HFFc6 (cell line): Measurements from ENCODE around the gene AFAP1L1. TPM values are rescaled to one million over a fixed set of nuclear protein-coding genes. Genes with fewer than 3 reads are reported as not detected.

Source experiments
- DNase-seq: peaks from one replicate; pipeline ENCODE4 v3.0.0-alpha.2; 2018
- H3K27ac Mint-ChIP-seq: 2 replicates; pipeline ENCODE4 v1.8.0; 2020; ENCODE audit warnings: mild to moderate bottlenecking, mixed read lengths
- H3K27me3 Mint-ChIP-seq: 2 replicates; pipeline ENCODE4 v1.8.0; 2021; ENCODE audit warnings: mild to moderate bottlenecking, moderate library complexity, mixed read lengths; ENCODE audit not compliant: insufficient read depth
- H3K36me3 Mint-ChIP-seq: 2 replicates; pipeline ENCODE4 v1.8.0; 2021; ENCODE audit warnings: low read depth, mixed read lengths
- H3K4me1 Mint-ChIP-seq: 2 replicates; pipeline ENCODE4 v1.8.0; 2020; ENCODE audit warnings: low read depth, mixed read lengths
- H3K4me3 Mint-ChIP-seq: 2 replicates; pipeline ENCODE4 v1.8.0; 2020; ENCODE audit warnings: mild to moderate bottlenecking, moderate library complexity, mixed read lengths
- H3K9me3 Mint-ChIP-seq: 2 replicates; pipeline ENCODE4 v1.8.0; 2020; ENCODE audit warnings: mild to moderate bottlenecking, mixed read lengths
- total RNA-seq, 6 experiments: library from RNA; stranded (reverse); fragmentation: NEBNext Ultra II Directional; extraction: Animal tissue kit (Norgen Biotek cat#: 25700); gene quantifications; 2 replicates in 1 of 6; 3 replicates in 5 of 6; pipeline ENCODE4 v1.2.3, GENCODE V29; 2021
- TF ChIP-seq, protein P1 (sequence below): fragments of 200-600 bp; sonication (generic); IDR thresholded peaks from 2 replicates; pipeline ENCODE4 v1.5.0; 2021; ENCODE audit warnings: antibody characterized with exemption, mild to moderate bottlenecking

The AFAP1L1 gene
- total RNA-seq, 6 experiments from 2014 or later, result 3.2 to 7.5 (median 5.4) TPM

DNA sequence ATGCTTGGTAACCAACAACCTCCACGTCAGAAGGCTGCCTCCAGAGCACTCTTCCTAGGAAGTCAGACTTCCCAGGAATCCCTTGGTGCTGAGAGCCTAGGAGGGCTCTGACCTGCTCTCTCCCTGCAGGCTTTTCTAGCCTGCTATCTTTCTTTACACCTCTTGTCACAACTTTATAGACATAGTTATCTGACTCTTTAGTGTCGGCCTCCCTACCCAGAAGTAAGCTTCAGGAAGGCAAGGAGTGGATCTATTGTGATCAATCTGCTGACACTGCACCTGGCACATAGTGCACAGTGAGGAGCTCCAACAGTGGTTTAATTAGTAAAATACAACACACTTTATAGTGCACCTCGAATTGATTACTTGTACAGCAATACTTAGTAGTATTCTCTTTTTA is 2.3 kb downstream of the AFAP1L1 start:
- Mint-ChIP-seq H3K36me3 (peaks cover 3% of the 10 kb centered on the region), H3K4me1 (peaks cover 26% of the 10 kb centered on the region), H3K27me3 (peaks cover 2% of the 10 kb centered on the region), H3K9me3 (peaks cover 3% of the 10 kb centered on the region; the same call in 1 of the 2 replicates), H3K4me3 (no peak overlapping the region), H3K27ac (no peak overlapping the region)
- TF ChIP-seq, protein P1, sequence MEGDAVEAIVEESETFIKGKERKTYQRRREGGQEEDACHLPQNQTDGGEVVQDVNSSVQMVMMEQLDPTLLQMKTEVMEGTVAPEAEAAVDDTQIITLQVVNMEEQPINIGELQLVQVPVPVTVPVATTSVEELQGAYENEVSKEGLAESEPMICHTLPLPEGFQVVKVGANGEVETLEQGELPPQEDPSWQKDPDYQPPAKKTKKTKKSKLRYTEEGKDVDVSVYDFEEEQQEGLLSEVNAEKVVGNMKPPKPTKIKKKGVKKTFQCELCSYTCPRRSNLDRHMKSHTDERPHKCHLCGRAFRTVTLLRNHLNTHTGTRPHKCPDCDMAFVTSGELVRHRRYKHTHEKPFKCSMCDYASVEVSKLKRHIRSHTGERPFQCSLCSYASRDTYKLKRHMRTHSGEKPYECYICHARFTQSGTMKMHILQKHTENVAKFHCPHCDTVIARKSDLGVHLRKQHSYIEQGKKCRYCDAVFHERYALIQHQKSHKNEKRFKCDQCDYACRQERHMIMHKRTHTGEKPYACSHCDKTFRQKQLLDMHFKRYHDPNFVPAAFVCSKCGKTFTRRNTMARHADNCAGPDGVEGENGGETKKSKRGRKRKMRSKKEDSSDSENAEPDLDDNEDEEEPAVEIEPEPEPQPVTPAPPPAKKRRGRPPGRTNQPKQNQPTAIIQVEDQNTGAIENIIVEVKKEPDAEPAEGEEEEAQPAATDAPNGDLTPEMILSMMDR, result no peak
- no peak for DNase-seq

DNA sequence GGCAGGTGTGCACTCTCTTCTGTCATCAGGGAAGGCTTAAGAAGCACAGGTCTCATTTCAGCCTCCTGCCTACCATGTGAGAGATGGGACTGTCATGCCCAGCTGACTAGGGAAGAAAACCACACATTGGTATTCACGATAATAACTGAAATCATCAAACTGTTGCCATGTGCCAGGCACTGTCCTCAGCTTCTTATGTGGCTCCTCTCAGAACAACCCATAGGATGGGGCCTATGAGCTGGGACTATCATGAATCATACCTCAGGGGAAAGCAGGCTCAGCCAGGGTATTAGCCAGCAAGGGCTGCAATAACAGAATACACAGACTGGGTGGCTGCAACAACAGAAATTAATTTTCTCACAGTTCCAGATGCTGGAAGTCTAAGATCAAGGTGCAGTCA is 3.3 kb downstream of the AFAP1L1 start:
- Mint-ChIP-seq H3K4me1 (peaks cover 33% of the 10 kb centered on the region), H3K27me3 (peaks cover 2% of the 10 kb centered on the region), H3K4me3 (no peak overlapping the region), H3K36me3 (no peaks in the 10 kb centered on the region; the same call in 1 of the 2 replicates), H3K27ac (no peak overlapping the region), H3K9me3 (no peaks in the 10 kb centered on the region)
- TF ChIP-seq, protein P1, result no peak
- DNase-seq, result peak; percentile 55

DNA sequence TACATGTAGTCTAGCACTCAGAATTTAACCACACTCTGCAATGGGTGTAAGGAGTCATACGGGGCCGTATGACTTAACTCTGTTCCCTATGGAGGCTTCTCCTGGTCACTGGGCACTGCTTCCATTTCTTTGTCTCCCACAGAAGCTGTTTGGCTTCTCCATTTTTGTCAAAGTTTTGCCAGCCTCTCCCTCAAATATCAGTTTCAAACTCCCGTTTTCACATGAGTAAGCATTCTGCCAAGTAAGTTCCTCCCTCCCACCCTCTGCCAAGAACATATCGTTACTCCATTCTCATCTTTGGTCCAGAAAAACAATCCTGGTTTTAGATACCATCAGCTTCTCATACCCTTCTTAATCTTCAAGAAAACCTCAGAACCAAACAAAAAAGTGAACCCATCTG is 6.1 kb downstream of the AFAP1L1 start:
- no peaks in the 10 kb centered on the region; the same call in 1 of the 2 replicates for H3K27me3 Mint-ChIP-seq
- H3K9me3 Mint-ChIP-seq, result no peaks in the 10 kb centered on the region
- TF ChIP-seq, protein P1, result no peak
- peaks cover 17% of the 10 kb centered on the region for H3K4me1 Mint-ChIP-seq
- H3K4me3 Mint-ChIP-seq, result no peak overlapping the region
- H3K27ac Mint-ChIP-seq, result no peak overlapping the region
- DNase-seq, result no peak
- no peaks in the 10 kb centered on the region; the same call in 1 of the 2 replicates for H3K36me3 Mint-ChIP-seq

DNA sequence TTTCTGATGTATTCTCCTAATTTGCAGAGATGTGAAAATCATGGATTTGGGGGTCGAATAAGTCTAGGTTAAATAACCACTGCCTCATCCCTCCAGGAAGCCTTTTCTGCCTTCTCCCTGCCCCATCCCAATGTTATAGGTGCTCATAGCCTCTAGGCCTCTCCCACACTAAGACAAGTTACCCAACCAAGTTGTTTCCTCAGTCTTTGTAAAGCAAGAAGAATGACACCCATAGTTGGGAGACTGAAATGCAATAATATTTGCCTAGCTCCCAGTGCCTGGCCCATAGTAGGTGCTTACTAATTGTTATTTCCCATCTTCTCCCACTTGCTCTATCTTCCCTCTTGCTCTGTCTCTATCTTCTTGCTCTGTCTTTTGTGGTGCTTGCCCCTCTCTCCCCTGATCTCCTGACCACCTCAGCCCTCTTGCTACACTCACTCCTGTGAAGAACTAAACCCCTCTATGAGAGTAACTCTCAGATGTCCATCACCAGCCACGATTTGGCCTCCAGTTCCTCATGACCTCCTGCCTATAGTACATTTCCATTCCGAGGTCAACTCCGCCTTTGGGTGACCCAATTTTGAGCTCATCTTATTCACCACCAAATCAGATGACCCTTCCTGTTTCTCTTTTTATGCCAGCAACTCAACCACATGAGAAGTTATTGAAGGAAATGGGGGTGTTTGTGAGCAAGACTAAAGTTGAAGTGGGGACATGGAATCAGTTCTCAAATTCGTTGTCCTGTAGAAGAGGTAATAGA is 7.0 kb downstream of the AFAP1L1 start:
- Mint-ChIP-seq H3K36me3 (no peaks in the 10 kb centered on the region; the same call in 1 of the 2 replicates), H3K4me3 (no peak overlapping the region), H3K27ac (no peak overlapping the region), H3K9me3 (no peaks in the 10 kb centered on the region), H3K4me1 (peaks cover 15% of the 10 kb centered on the region), H3K27me3 (no peaks in the 10 kb centered on the region; the same call in 1 of the 2 replicates)
- no peak for DNase-seq
- TF ChIP-seq, protein P1, result no peak

DNA sequence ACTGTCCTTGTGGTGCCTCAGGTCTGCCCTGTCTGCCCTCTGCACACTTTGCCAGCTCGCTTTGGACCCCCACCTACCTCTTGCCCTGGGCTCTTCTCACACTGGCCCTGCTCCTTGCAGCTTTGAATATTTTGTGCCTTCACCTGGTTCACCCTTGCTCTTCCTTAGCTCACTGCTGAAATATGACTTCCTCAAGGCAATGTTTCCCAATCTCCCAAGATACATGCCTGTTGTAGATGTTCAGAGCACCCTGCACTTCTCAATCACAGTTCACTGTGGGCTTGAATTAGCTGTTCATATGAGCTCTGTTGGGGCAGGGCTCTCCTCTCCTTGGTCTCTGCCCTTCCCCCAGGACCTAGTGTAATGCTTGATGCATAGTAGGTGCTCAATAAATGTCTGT is 8.0 kb downstream of the AFAP1L1 start:
- no peaks in the 10 kb centered on the region; the same call in 1 of the 2 replicates for H3K27me3 Mint-ChIP-seq
- H3K27ac Mint-ChIP-seq, result no peak overlapping the region
- H3K9me3 Mint-ChIP-seq, result no peaks in the 10 kb centered on the region
- H3K4me1 Mint-ChIP-seq, result peaks cover 25% of the 10 kb centered on the region
- H3K4me3 Mint-ChIP-seq, result no peak overlapping the region
- no peaks in the 10 kb centered on the region; the same call in 1 of the 2 replicates for H3K36me3 Mint-ChIP-seq
- no peak for DNase-seq
- TF ChIP-seq, protein P1, result no peak
